HG02798 (cell line): ENCODE measurements around the gene PCDH9.
"Not testable (repeated sequence)": the region's sequence is repeated elsewhere in the genome, so short reads cannot be mapped to it uniquely, and the experiment has no call there.

Experiments used
- ATAC-seq: cut with Tn5 transposase; IDR thresholded peaks from one replicate; pipeline ENCODE4 v1.9.1; 2021; ENCODE audit warnings: mild to moderate bottlenecking; ENCODE audit not compliant: unreplicated experiment, poor library complexity

The PCDH9 gene

GRCh38 chr13:66341635-66342377 is 888.3 kb downstream of the PCDH9 start:
- ATAC-seq, result no peak

GRCh38 chr13:66339214-66339613 is 890.9 kb downstream of the PCDH9 start:
- no peak for ATAC-seq

GRCh38 chr13:66338542-66338941 is 891.6 kb downstream of the PCDH9 start:
- no peak for ATAC-seq

DNA sequence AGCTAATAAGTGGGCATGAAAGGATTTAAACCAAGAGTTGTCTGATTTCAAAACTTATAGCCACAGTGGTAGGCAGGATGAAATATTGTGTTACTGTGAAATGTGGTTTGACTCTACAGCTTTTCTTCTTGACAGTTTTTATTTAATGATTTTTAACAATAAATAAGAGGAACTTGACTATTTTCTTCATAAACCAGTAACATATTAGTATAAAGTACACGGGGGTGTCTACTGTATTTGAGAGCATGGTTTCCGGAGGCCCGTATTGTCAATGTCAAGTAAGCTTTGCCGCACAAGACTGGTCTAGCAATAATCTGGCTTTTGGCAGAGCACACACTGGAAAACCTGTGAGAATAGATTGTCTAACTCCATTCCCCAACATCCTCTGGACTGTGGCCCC is 894.5 kb downstream of the PCDH9 start:
- ATAC-seq, result no peak

GRCh38 chr13:66329988-66330451 is 900.1 kb downstream of the PCDH9 start:
- no peak for ATAC-seq

GRCh38 chr13:66328476-66328875 is 901.7 kb downstream of the PCDH9 start:
- no peak for ATAC-seq

DNA sequence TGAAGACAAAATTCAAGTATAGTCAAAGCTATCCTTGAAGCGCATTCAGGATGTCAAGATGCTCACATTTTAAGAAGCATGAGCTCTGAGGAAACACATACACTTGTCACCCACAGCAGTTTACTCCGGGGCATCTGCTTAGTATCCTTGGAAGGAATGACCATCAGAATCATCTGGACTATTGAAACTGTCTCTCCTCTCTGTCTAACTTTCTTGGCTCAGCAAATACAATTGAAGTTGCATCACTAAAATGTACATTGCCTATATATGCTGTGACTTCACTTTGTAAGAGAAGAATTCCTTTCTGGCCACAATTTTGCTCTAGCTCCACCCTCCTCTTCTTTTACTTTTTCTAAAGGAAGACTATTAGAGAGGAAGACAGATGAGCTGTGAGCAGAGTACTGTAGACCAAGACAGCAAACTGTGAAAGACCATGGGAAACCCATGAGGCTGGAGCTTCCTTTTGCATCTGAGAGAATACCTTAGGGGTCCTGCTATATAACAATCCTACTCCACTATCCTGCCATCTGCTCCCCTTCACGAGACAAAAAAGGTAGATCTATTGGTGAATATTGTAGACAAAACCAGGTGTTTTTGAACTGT is 906.3 kb downstream of the PCDH9 start:
- ATAC-seq, result no peak

DNA sequence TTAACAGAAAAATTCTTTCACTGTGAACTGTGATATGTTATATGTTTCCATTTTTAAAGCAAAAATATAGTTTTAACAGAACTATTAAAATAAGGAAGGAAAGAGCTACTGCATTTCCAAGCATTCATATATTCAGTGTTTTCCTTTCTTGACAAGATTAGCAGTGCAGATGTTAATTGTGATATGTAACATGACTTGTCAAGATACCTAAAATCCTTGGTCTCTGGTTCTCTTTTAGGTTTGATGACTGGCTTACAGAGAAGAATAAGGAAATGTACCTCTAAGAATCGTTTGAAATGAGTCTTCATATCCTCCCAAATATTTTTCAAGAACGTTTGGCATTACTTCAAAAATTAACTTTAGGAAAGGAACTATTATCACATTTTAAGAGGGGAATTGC is 907.2 kb downstream of the PCDH9 start:
- no peak for ATAC-seq

DNA sequence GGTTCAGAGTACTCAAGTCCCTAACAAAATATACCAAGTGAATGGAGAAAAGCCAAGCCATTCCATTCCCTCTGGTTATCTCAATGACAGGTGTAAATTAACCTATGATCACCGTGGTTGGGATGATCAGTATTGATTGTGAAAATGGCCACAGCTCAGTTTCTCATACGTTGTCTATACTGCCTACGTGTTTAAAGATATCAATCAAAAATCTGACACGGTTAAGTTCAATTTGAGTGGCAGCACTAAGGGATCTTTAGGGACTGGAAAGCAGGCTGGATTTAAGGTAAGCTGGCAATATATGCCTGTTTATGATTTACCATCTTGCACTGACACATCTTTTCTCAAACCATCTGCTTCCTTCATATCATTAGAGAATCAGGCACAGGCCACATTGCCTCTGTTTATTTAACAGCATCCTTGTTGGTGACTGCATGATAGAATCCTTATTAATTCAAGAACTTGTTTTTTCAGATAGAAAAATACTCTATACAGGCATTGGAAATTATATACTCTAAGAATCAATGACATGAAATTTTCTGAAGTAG is 907.9 kb downstream of the PCDH9 start:
- no peak for ATAC-seq

GRCh38 chr13:66314911-66315310 is 915.2 kb downstream of the PCDH9 start:
- ATAC-seq, result no peak

- no peak for ATAC-seq
Observed at GRCh38 chr13:66313413-66313812, 916.7 kb downstream of the PCDH9 start.

- ATAC-seq, result no peak
Observed at GRCh38 chr13:66312312-66313087, 917.6 kb downstream of the PCDH9 start.

- no peak for ATAC-seq
Observed at GRCh38 chr13:66305961-66306617, 924.0 kb downstream of the PCDH9 start.

GRCh38 chr13:66301482-66301881 is 928.7 kb downstream of the PCDH9 start:
- no peak for ATAC-seq

DNA sequence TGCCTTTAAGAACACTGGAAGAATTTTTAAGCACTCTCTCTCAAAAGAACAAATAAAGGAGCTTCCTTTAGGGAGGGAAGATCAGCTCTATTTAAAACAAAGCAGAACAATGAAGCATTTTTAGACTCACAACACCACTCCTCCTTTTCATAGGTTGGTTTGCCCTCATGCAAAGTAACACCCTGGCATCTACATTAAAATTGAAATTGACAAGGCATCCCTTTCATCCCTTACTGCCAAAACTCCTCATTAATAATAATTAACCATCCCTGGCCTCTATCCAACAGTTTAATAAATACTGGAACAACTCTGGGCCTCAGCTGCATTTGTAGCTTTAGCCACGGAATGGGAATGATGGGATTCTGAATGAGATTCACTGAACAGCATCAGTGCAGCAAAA is 929.1 kb downstream of the PCDH9 start:
- ATAC-seq, result no peak

- ATAC-seq, result no peak
Observed at GRCh38 chr13:66296875-66297274, 933.3 kb downstream of the PCDH9 start.

DNA sequence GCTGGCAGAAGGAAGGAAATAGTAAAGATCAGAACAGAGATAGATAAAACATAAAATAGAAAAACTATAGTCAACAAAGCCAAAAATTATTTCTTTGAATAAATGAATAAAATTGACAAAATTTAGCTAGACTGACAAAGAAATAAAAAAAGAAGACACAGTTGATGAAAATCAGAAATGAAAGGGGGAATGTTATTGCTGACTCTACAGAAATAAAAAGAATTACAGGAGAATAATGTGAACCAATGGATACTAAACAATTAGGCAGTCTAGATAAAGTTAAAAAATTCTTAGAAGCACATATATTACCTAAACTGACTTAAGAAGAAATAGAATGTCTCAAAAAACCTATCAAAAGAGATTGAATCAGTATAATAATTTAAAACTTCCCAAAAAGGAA is 933.8 kb downstream of the PCDH9 start:
- no peak for ATAC-seq

- ATAC-seq, result not testable (repeated sequence)
Observed at GRCh38 chr13:66286806-66287205, 943.3 kb downstream of the PCDH9 start.

DNA sequence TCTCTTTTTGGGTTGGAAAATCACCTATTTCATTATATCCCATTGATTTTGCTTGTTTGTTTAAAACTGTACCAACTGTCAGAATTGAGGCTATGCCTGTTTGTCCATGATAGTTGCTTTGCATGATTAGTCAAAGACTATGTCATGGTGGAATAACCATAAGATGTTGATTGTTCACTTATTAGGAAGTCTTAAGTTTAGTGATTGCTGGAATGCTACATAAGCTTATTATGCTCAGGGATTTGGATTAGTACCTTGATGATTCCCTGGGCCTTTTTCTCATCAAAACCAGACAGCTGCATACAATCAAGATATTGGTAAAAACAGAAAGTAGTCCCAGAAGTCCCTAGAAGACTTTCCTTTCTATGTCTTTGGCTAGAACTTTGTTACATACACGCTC is 954.7 kb downstream of the PCDH9 start:
- no peak for ATAC-seq

GRCh38 chr13:66273011-66273410 is 957.1 kb downstream of the PCDH9 start:
- no peak for ATAC-seq
